GM23338 (cell line): Measurements from ENCODE around the gene CD22. TPM values are rescaled to one million over a fixed set of nuclear protein-coding genes. Genes with fewer than 3 reads are reported as not detected.

Source experiments
- ATAC-seq: fragments of 200-7000 bp; cut with Tn5 transposase; 3 replicates; pipeline ENCODE4 v1.9.1; 2020
- DNase-seq: peaks from one replicate; pipeline ENCODE4 v3.0.0-alpha.2; 2015; ENCODE audit warnings: low spot score
- H2AFZ ChIP-seq: fragments of 200-600 bp; sonication (generic); 2 replicates; pipeline ENCODE4 v1.8.0; 2016; ENCODE audit warnings: antibody characterized with exemption, mild to moderate bottlenecking, moderate library complexity
- H3F3A ChIP-seq: fragments of 200-600 bp; sonication (generic); replicated peaks from 2 replicates; pipeline ENCODE4 v1.8.0; 2017; ENCODE audit warnings: antibody characterized with exemption, mixed run types, low read depth
- H3K27ac ChIP-seq: fragments of 200-600 bp; sonication (generic); 2 replicates; pipeline ENCODE4 v1.6.1; 2016; ENCODE audit warnings: low read depth
- H3K27me3 ChIP-seq: fragments of 200-600 bp; sonication (generic); 2 replicates; pipeline ENCODE4 v1.8.0; 2016; ENCODE audit warnings: mild to moderate bottlenecking, mixed run types, moderate library complexity; ENCODE audit not compliant: insufficient read depth
- H3K36me3 ChIP-seq: fragments of 200-600 bp; sonication (generic); 2 replicates; pipeline ENCODE4 v1.8.0; 2016; ENCODE audit warnings: mild to moderate bottlenecking; ENCODE audit not compliant: insufficient read depth
- H3K4me1 ChIP-seq: fragments of 200-600 bp; sonication (generic); 2 replicates; pipeline ENCODE4 v1.8.0; 2016; ENCODE audit warnings: mild to moderate bottlenecking, moderate library complexity; ENCODE audit not compliant: insufficient read depth
- H3K4me2 ChIP-seq: fragments of 200-600 bp; sonication (generic); 2 replicates; pipeline ENCODE4 v1.7.1; 2017; ENCODE audit warnings: mixed run types
- H3K4me3 ChIP-seq: fragments of 200-600 bp; sonication (generic); 2 replicates; pipeline ENCODE4 v1.6.1; 2016; ENCODE audit warnings: mixed run types
- H3K79me2 ChIP-seq: fragments of 200-600 bp; sonication (generic); replicated peaks from 2 replicates; pipeline ENCODE4 v1.8.0; 2017; ENCODE audit warnings: mild to moderate bottlenecking; ENCODE audit not compliant: insufficient read depth
- H3K9me2 ChIP-seq: fragments of 200-600 bp; sonication (generic); 2 replicates; pipeline ENCODE4 v1.8.0; 2017; ENCODE audit not compliant: insufficient read depth
- H4K20me1 ChIP-seq: fragments of 200-600 bp; sonication (generic); replicated peaks from 2 replicates; pipeline ENCODE4 v1.8.0; 2017; ENCODE audit warnings: mild to moderate bottlenecking; ENCODE audit not compliant: insufficient read depth
- H3K27ac Mint-ChIP-seq: 2 replicates; pipeline ENCODE4 v1.8.0; 2020; ENCODE audit warnings: inconsistent platforms, mild to moderate bottlenecking, moderate library complexity, mixed read lengths
- H3K27me3 Mint-ChIP-seq: 3 replicates; pipeline ENCODE4 v1.8.0; 2022; ENCODE audit warnings: low read depth, mild to moderate bottlenecking, moderate library complexity, mixed read lengths, inconsistent platforms; ENCODE audit not compliant: insufficient read depth, poor library complexity
- H3K36me3 Mint-ChIP-seq: 3 replicates; pipeline ENCODE4 v1.8.0; 2021; ENCODE audit warnings: low read depth, mild to moderate bottlenecking, inconsistent platforms, moderate library complexity, mixed read lengths
- H3K4me1 Mint-ChIP-seq: 3 replicates; pipeline ENCODE4 v1.8.0; 2020; ENCODE audit warnings: mild to moderate bottlenecking, inconsistent platforms, mixed read lengths
- H3K4me3 Mint-ChIP-seq: 3 replicates; pipeline ENCODE4 v1.8.0; 2021; ENCODE audit warnings: moderate library complexity, mild to moderate bottlenecking, inconsistent platforms, mixed read lengths
- H3K9me3 Mint-ChIP-seq: 3 replicates; pipeline ENCODE4 v1.8.0; 2020; ENCODE audit warnings: moderate library complexity, mild to moderate bottlenecking, inconsistent platforms, mixed read lengths
- CREB1 ChIP-seq: fragments of 250-450 bp; sonication (Bioruptor Pico); IDR thresholded peaks from 2 replicates; pipeline ENCODE4 v1.5.0; 2020; ENCODE audit warnings: low read depth, mild to moderate bottlenecking, moderate library complexity
- EZH2phosphoT487 ChIP-seq: fragments of 200-600 bp; sonication (generic); IDR thresholded peaks from one replicate; pipeline ENCODE4 v1.8.1; 2018; ENCODE audit warnings: antibody characterized with exemption; ENCODE audit not compliant: unreplicated experiment
- JUNB ChIP-seq: IDR thresholded peaks from one replicate; pipeline ENCODE4 v1.6.1; 2016; ENCODE audit warnings: antibody characterized with exemption; ENCODE audit not compliant: unreplicated experiment
- NANOG ChIP-seq: IDR thresholded peaks from 2 replicates; pipeline ENCODE4 v1.6.1; 2016; ENCODE audit warnings: antibody characterized with exemption, borderline replicate concordance
- ZNF114 ChIP-seq: fragments of 250-450 bp; sonication (Bioruptor Pico); IDR thresholded peaks from 2 replicates; pipeline ENCODE4 v1.5.0; 2020; ENCODE audit warnings: mild to moderate bottlenecking, moderate library complexity
- ZNF331 ChIP-seq: fragments of 250-450 bp; sonication (Bioruptor Pico); IDR thresholded peaks from 2 replicates; pipeline ENCODE4 v1.5.0; 2020; ENCODE audit warnings: low read depth, mild to moderate bottlenecking, moderate library complexity
- polyA plus RNA-seq: library from polyadenylated mRNA; unstranded; fragments of >200 nt; fragmentation: Nextera tagmentation; extraction: Ambion mirVana; gene quantifications from 2 replicates; pipeline ENCODE4 v1.2.1, GENCODE V29; 2016
- total RNA-seq: library from RNA; depleted of rRNA; stranded (reverse); fragments of >200 nt; shearing (Covaris generic); gene quantifications from 2 replicates; pipeline ENCODE4 v1.2.3, GENCODE V29; 2014
- TF ChIP-seq, protein P1 (sequence below): IDR thresholded peaks from one replicate; pipeline ENCODE4 v1.6.1; 2018; ENCODE audit warnings: antibody characterized with exemption; ENCODE audit not compliant: unreplicated experiment
- TF ChIP-seq, protein P2 (sequence below): fragments of 250-450 bp; sonication (Bioruptor Pico); IDR thresholded peaks from 2 replicates; pipeline ENCODE4 v1.5.0; 2020; ENCODE audit warnings: mild to moderate bottlenecking, moderate library complexity
- TF ChIP-seq, protein P3 (sequence below), 2 experiments: fragments of 200-600 bp in 1 of 2; sonication (generic) in 1 of 2; conservative IDR thresholded peaks; 2 replicates each; pipeline versions ENCODE4 v1.5.1 to v1.6.1; 2016 to 2017; ENCODE audit warnings: antibody characterized with exemption in 2 of 2, low read depth in 2 of 2, mild to moderate bottlenecking in 2 of 2, moderate library complexity in 1 of 2
- TF ChIP-seq, protein P4 (sequence below): IDR thresholded peaks from 2 replicates; pipeline ENCODE4 v1.6.1; 2016; ENCODE audit warnings: antibody characterized with exemption

CD22 gene
- total and polyA plus RNA-seq, 2 experiments from 2014 or later: 0.10 to 0.32 TPM

DNA sequence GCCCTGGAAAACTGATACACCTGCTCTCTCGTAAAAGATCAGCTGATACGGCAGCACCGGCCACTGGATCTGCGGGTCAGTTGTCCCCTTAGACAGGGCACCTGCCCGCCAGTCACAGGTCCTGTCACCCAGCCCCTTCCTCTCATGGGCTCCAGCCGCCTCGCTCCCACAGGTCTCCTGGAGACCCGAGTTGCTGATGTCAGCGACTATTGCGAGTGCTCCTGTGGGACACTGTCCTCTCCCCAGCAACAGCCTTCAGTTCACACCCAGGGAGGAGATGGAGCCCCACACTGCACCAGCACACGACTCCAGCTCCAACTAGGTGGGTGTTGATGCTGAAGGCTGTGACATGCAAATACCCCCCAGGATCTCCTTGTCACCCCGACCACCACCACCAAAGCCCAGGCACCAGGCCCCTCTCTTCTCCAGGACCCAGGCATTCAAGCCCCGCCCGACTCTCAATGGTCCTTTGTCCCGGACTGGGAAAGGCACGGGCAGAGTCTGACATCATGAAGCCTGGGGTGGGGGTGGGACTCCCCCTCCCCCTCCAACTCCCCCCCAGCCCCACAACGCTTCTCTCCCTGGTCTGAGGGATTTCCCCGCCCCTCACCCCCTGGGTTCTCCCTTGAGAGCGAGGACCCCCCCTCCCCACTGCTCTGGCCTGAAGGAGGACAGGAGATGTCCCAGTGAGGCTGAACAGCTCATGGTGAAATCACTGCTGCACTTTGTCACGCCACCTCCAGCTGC is 38.4 kb upstream of the CD22 start:
- peaks cover 18% of the 10 kb centered on the region for H3K4me1 ChIP-seq
- no peaks in the 10 kb centered on the region for H3K79me2 ChIP-seq
- H3K27me3 ChIP-seq: no peaks in the 10 kb centered on the region
- no peaks in the 10 kb centered on the region for H3K9me2 ChIP-seq
- no peaks in the 10 kb centered on the region for H3K36me3 ChIP-seq
- peaks cover 17% of the 10 kb centered on the region for H3K27me3 Mint-ChIP-seq
- H2AFZ ChIP-seq: no peak overlapping the region
- H3F3A ChIP-seq: no peaks in the 10 kb centered on the region
- no peak overlapping the region for H3K27ac ChIP-seq
- ATAC-seq (no peak), DNase-seq (no peak)
- no peak overlapping the region for H3K4me2 ChIP-seq
- H3K4me3 Mint-ChIP-seq: no peak overlapping the region
- H3K4me1 Mint-ChIP-seq: peaks cover 13% of the 10 kb centered on the region
- no peaks in the 10 kb centered on the region for H4K20me1 ChIP-seq
- TF ChIP-seq, protein P1, sequence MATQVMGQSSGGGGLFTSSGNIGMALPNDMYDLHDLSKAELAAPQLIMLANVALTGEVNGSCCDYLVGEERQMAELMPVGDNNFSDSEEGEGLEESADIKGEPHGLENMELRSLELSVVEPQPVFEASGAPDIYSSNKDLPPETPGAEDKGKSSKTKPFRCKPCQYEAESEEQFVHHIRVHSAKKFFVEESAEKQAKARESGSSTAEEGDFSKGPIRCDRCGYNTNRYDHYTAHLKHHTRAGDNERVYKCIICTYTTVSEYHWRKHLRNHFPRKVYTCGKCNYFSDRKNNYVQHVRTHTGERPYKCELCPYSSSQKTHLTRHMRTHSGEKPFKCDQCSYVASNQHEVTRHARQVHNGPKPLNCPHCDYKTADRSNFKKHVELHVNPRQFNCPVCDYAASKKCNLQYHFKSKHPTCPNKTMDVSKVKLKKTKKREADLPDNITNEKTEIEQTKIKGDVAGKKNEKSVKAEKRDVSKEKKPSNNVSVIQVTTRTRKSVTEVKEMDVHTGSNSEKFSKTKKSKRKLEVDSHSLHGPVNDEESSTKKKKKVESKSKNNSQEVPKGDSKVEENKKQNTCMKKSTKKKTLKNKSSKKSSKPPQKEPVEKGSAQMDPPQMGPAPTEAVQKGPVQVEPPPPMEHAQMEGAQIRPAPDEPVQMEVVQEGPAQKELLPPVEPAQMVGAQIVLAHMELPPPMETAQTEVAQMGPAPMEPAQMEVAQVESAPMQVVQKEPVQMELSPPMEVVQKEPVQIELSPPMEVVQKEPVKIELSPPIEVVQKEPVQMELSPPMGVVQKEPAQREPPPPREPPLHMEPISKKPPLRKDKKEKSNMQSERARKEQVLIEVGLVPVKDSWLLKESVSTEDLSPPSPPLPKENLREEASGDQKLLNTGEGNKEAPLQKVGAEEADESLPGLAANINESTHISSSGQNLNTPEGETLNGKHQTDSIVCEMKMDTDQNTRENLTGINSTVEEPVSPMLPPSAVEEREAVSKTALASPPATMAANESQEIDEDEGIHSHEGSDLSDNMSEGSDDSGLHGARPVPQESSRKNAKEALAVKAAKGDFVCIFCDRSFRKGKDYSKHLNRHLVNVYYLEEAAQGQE: no peak
- no peak for TF ChIP-seq EZH2phosphoT487
- TF ChIP-seq JUNB: no peak
- TF ChIP-seq, protein P2, sequence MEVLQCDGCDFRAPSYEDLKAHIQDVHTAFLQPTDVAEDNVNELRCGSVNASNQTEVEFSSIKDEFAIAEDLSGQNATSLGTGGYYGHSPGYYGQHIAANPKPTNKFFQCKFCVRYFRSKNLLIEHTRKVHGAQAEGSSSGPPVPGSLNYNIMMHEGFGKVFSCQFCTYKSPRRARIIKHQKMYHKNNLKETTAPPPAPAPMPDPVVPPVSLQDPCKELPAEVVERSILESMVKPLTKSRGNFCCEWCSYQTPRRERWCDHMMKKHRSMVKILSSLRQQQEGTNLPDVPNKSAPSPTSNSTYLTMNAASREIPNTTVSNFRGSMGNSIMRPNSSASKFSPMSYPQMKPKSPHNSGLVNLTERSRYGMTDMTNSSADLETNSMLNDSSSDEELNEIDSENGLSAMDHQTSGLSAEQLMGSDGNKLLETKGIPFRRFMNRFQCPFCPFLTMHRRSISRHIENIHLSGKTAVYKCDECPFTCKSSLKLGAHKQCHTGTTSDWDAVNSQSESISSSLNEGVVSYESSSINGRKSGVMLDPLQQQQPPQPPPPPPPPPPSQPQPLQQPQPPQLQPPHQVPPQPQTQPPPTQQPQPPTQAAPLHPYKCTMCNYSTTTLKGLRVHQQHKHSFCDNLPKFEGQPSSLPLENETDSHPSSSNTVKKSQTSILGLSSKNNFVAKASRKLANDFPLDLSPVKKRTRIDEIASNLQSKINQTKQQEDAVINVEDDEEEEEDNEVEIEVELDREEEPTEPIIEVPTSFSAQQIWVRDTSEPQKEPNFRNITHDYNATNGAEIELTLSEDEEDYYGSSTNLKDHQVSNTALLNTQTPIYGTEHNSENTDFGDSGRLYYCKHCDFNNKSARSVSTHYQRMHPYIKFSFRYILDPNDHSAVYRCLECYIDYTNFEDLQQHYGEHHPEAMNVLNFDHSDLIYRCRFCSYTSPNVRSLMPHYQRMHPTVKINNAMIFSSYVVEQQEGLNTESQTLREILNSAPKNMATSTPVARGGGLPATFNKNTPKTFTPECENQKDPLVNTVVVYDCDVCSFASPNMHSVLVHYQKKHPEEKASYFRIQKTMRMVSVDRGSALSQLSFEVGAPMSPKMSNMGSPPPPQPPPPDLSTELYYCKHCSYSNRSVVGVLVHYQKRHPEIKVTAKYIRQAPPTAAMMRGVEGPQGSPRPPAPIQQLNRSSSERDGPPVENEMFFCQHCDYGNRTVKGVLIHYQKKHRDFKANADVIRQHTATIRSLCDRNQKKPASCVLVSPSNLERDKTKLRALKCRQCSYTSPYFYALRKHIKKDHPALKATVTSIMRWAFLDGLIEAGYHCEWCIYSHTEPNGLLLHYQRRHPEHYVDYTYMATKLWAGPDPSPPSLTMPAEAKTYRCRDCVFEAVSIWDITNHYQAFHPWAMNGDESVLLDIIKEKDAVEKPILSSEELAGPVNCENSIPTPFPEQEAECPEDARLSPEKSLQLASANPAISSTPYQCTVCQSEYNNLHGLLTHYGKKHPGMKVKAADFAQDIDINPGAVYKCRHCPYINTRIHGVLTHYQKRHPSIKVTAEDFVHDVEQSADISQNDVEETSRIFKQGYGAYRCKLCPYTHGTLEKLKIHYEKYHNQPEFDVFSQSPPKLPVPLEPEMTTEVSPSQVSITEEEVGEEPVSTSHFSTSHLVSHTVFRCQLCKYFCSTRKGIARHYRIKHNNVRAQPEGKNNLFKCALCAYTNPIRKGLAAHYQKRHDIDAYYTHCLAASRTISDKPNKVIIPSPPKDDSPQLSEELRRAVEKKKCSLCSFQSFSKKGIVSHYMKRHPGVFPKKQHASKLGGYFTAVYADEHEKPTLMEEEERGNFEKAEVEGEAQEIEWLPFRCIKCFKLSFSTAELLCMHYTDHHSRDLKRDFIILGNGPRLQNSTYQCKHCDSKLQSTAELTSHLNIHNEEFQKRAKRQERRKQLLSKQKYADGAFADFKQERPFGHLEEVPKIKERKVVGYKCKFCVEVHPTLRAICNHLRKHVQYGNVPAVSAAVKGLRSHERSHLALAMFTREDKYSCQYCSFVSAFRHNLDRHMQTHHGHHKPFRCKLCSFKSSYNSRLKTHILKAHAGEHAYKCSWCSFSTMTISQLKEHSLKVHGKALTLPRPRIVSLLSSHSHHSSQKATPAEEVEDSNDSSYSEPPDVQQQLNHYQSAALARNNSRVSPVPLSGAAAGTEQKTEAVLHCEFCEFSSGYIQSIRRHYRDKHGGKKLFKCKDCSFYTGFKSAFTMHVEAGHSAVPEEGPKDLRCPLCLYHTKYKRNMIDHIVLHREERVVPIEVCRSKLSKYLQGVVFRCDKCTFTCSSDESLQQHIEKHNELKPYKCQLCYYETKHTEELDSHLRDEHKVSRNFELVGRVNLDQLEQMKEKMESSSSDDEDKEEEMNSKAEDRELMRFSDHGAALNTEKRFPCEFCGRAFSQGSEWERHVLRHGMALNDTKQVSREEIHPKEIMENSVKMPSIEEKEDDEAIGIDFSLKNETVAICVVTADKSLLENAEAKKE (CRISPR knock-in tag): no peak
- no peak for TF ChIP-seq ZNF114 (CRISPR knock-in tag)
- no peak for TF ChIP-seq NANOG
- TF ChIP-seq, protein P3, sequence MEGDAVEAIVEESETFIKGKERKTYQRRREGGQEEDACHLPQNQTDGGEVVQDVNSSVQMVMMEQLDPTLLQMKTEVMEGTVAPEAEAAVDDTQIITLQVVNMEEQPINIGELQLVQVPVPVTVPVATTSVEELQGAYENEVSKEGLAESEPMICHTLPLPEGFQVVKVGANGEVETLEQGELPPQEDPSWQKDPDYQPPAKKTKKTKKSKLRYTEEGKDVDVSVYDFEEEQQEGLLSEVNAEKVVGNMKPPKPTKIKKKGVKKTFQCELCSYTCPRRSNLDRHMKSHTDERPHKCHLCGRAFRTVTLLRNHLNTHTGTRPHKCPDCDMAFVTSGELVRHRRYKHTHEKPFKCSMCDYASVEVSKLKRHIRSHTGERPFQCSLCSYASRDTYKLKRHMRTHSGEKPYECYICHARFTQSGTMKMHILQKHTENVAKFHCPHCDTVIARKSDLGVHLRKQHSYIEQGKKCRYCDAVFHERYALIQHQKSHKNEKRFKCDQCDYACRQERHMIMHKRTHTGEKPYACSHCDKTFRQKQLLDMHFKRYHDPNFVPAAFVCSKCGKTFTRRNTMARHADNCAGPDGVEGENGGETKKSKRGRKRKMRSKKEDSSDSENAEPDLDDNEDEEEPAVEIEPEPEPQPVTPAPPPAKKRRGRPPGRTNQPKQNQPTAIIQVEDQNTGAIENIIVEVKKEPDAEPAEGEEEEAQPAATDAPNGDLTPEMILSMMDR (conservative IDR thresholded peaks at IDR 0.05; ENCODE audit: low read depth in 2 of 2): no peak
- TF ChIP-seq CREB1 (CRISPR knock-in tag): no peak
- no peak for TF ChIP-seq ZNF331
- TF ChIP-seq, protein P4, sequence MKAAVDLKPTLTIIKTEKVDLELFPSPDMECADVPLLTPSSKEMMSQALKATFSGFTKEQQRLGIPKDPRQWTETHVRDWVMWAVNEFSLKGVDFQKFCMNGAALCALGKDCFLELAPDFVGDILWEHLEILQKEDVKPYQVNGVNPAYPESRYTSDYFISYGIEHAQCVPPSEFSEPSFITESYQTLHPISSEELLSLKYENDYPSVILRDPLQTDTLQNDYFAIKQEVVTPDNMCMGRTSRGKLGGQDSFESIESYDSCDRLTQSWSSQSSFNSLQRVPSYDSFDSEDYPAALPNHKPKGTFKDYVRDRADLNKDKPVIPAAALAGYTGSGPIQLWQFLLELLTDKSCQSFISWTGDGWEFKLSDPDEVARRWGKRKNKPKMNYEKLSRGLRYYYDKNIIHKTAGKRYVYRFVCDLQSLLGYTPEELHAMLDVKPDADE: no peak
- no peaks in the 10 kb centered on the region for H3K9me3 Mint-ChIP-seq
- H3K27ac Mint-ChIP-seq: no peak overlapping the region
- H3K36me3 Mint-ChIP-seq: no peaks in the 10 kb centered on the region
- no peak overlapping the region for H3K4me3 ChIP-seq
